Natural killer cell (primary cell): ENCODE data around the gene WNK1. TPM values are rescaled to one million over a fixed set of nuclear protein-coding genes. Genes with fewer than 3 reads are reported as not detected.

Experiments
- ATAC-seq, 3 donors: fragments of 150-1000 bp in 2 of 3; fragments of 200-7000 bp in 1 of 3; cut with Tn5 transposase; 1 replicate in 1 of 3; 2 replicates in 2 of 3; pipeline ENCODE4 v1.10.0; 2021; ENCODE audit warnings: mild to moderate bottlenecking in 2 of 3, moderate library complexity in 2 of 3
- DNase-seq, 2 donors: peaks; one replicate each; pipeline versions ENCODE4 v3.0.0 to v3.0.0-alpha.2; 2013 to 2021; ENCODE audit warnings: mixed read lengths in 1 of 2
- H3K27ac ChIP-seq: one replicate; pipeline ENCODE4 v1.5.1; 2013; ENCODE audit warnings: mild to moderate bottlenecking, low read length
- H3K27me3 ChIP-seq: one replicate; pipeline ENCODE4 v1.6.1; 2013; ENCODE audit warnings: low read length; ENCODE audit not compliant: control insufficient read depth, insufficient read depth
- H3K36me3 ChIP-seq: one replicate; pipeline ENCODE4 v1.6.1; 2013; ENCODE audit warnings: low read length; ENCODE audit not compliant: control insufficient read depth, insufficient read depth
- H3K4me1 ChIP-seq: one replicate; pipeline ENCODE4 v1.6.1; 2013; ENCODE audit warnings: low read length; ENCODE audit not compliant: control insufficient read depth, insufficient read depth
- H3K4me3 ChIP-seq: one replicate; pipeline ENCODE4 v1.5.1; 2013; ENCODE audit warnings: low read length
- H3K9me3 ChIP-seq: one replicate; pipeline ENCODE4 v1.6.1; 2013; ENCODE audit warnings: low read length; ENCODE audit not compliant: control insufficient read depth, insufficient read depth
- H3K27ac Mint-ChIP-seq, 2 donors: one replicate each; pipeline ENCODE4 v1.8.0; 2022; ENCODE audit warnings: mild to moderate bottlenecking in 2 of 2, mixed read lengths in 2 of 2, moderate library complexity in 1 of 2
- H3K27me3 Mint-ChIP-seq, 2 donors: one replicate each; pipeline ENCODE4 v1.8.0; 2022; ENCODE audit warnings: low read depth in 2 of 2, mixed read lengths in 2 of 2
- H3K36me3 Mint-ChIP-seq: one replicate; pipeline ENCODE4 v1.8.0; 2022; ENCODE audit warnings: mixed read lengths
- H3K4me1 Mint-ChIP-seq, 2 donors: one replicate each; pipeline ENCODE4 v1.8.0; 2022; ENCODE audit warnings: mixed read lengths in 2 of 2
- H3K4me3 Mint-ChIP-seq: one replicate; pipeline ENCODE4 v1.8.0; 2022; ENCODE audit warnings: mild to moderate bottlenecking, moderate library complexity, mixed read lengths
- H3K9me3 Mint-ChIP-seq, 2 donors: one replicate each; pipeline ENCODE4 v1.8.0; 2022; ENCODE audit warnings: mixed read lengths in 2 of 2
- WGBS: methylation state at CpG from one replicate; pipeline ENCODE4 v1.1.7; 2013; ENCODE audit warnings: missing lambda C conversion rate; ENCODE audit not compliant: insufficient coverage; 5-methylcytosine and 5-hydroxymethylcytosine counted together
- intact Hi-C: fragments of 100-400 bp; cut with micrococcal nuclease; formaldehyde crosslinking; loops from one replicate; pipeline ENCODE4 v1.14.2; 2022
- total RNA-seq, 4 donors: library from RNA; stranded (reverse); fragments of 120-200 nt in 1 of 4; gene quantifications; one replicate each; pipeline versions ENCODE4 v1.2.3 to v1.2.4, GENCODE V29; 2013 to 2022
- TF ChIP-seq, protein P1 (sequence below): fragments of 200-600 bp; IDR thresholded peaks from one replicate; pipeline ENCODE4 v1.8.0; 2022; ENCODE audit warnings: antibody characterized with exemption

WNK1 gene
- total RNA-seq, 3 donors from 2014 or later (not counting 1 experiment from before 2014, with no cell fraction given) = 177 to 203 (median 192) TPM

- peaks cover 30 to 31% of the 10 kb centered on the region in 2 donors for H3K4me1 Mint-ChIP-seq
- WGBS = 78% methylated on average over 9 of the region's 9 CpGs
- no peaks in the 10 kb centered on the region for H3K27me3 Mint-ChIP-seq
- Histone ChIP-seq H3K4me3 (no peak overlapping the region), H3K27ac (peak overlapping the region; percentile 14), H3K9me3 (no peaks in the 10 kb centered on the region), H3K27me3 (no peaks in the 10 kb centered on the region), H3K36me3 (peaks cover 78% of the 10 kb centered on the region), H3K4me1 (peaks cover 8% of the 10 kb centered on the region)
- H3K4me3 Mint-ChIP-seq = no peak overlapping the region
- TF ChIP-seq, protein P1, sequence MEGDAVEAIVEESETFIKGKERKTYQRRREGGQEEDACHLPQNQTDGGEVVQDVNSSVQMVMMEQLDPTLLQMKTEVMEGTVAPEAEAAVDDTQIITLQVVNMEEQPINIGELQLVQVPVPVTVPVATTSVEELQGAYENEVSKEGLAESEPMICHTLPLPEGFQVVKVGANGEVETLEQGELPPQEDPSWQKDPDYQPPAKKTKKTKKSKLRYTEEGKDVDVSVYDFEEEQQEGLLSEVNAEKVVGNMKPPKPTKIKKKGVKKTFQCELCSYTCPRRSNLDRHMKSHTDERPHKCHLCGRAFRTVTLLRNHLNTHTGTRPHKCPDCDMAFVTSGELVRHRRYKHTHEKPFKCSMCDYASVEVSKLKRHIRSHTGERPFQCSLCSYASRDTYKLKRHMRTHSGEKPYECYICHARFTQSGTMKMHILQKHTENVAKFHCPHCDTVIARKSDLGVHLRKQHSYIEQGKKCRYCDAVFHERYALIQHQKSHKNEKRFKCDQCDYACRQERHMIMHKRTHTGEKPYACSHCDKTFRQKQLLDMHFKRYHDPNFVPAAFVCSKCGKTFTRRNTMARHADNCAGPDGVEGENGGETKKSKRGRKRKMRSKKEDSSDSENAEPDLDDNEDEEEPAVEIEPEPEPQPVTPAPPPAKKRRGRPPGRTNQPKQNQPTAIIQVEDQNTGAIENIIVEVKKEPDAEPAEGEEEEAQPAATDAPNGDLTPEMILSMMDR = no peak
- peak; percentile 58 to 76 (median 69) for ATAC-seq
- peak in 1 of 2 donors; percentile 43 for DNase-seq
- intact Hi-C loops = no loop called here
- peak overlapping the region; percentile 58 to 63 for H3K27ac Mint-ChIP-seq
- no peaks in the 10 kb centered on the region for H3K9me3 Mint-ChIP-seq
- peaks cover 10% of the 10 kb centered on the region for H3K36me3 Mint-ChIP-seq
Measured at GRCh38 chr12:905261-906031, 153.1 kb downstream of the WNK1 start.

- H3K27ac ChIP-seq = no peak overlapping the region
- TF ChIP-seq, protein P1 = no peak
Measured at GRCh38 chr12:906062-906585, 153.7 kb downstream of the WNK1 start.

GRCh38 chr12:907413-908185 lies 155.2 kb downstream of the WNK1 start:
- no peaks in the 10 kb centered on the region for H3K27me3 ChIP-seq
- ATAC-seq (no peak), DNase-seq (no peak)
- Mint-ChIP-seq H3K4me3 (no peak overlapping the region), H3K36me3 (peaks cover 10% of the 10 kb centered on the region), H3K27me3 (no peaks in the 10 kb centered on the region), H3K27ac (no peak overlapping the region), H3K4me1 (peaks cover 30 to 31% of the 10 kb centered on the region in 2 donors), H3K9me3 (no peaks in the 10 kb centered on the region)
- H3K4me1 ChIP-seq = peaks cover 8% of the 10 kb centered on the region
- intact Hi-C loops = no loop called here
- H3K36me3 ChIP-seq = peaks cover 68% of the 10 kb centered on the region
- no peak overlapping the region for H3K27ac ChIP-seq
- WGBS = 82% methylated on average over 16 of the region's 16 CpGs
- H3K9me3 ChIP-seq = no peaks in the 10 kb centered on the region
- H3K4me3 ChIP-seq = no peak overlapping the region
- TF ChIP-seq, protein P1 = no peak

More at GRCh38 chr12:906062-906585, 153.7 kb downstream of the WNK1 start:
- Histone ChIP-seq H3K9me3 (no peaks in the 10 kb centered on the region), H3K4me1 (peaks cover 8% of the 10 kb centered on the region), H3K4me3 (no peak overlapping the region), H3K27me3 (no peaks in the 10 kb centered on the region), H3K36me3 (peaks cover 74% of the 10 kb centered on the region)
- Mint-ChIP-seq H3K36me3 (peaks cover 10% of the 10 kb centered on the region), H3K27me3 (no peaks in the 10 kb centered on the region), H3K27ac (peak overlapping the region; percentile 58 to 63), H3K9me3 (no peaks in the 10 kb centered on the region), H3K4me3 (no peak overlapping the region), H3K4me1 (peaks cover 30 to 31% of the 10 kb centered on the region in 2 donors)
- ATAC-seq (no peak), DNase-seq (peak in 1 of 2 donors; percentile 29)
- intact Hi-C loops = no loop called here
- 67% methylated on average over 6 of the region's 10 CpGs for WGBS
